HUDEP-2 (cell line): ENCODE data around the gene KRT15.

Source experiments
- DNase-seq, 76 experiments: peaks; one replicate each; lab custom pipeline; 2025; ENCODE audit not compliant: unreplicated experiment in 76 of 76; lab: John Stamatoyannopoulos, UW

KRT15 gene

GRCh38 chr17:41505809-41506767, 12.6 kb downstream of the KRT15 start:
- DNase-seq: peak in 4 of 76 experiments; percentile 3 to 40 (median 22)

GRCh38 chr17:41505007-41505808, 13.5 kb downstream of the KRT15 start, which contains the start of gene KRT13:
Gene KRT13, minus strand, starts transcription at chr17:41505612. Its CDS starts 62 bp downstream, at chr17:41505550.
- peak in 11 of 76 experiments; percentile 7 to 49 (median 29) for DNase-seq

GRCh38 chr17:41504246-41504977, 14.3 kb downstream of the KRT15 start:
- peak in 1 of 76 experiments; percentile 18 for DNase-seq

GRCh38 chr17:41503202-41503601, 15.5 kb downstream of the KRT15 start:
- no peak for DNase-seq

- peak in 71 of 76 experiments; percentile 11 to 85 (median 53) for DNase-seq
These were observed 18.4 kb downstream of the KRT15 start for GRCh38 chr17:41500131-41500911.

- no peak for DNase-seq
These were observed 19.0 kb downstream of the KRT15 start for GRCh38 chr17:41499714-41500113.

GRCh38 chr17:41498276-41498675, 20.4 kb downstream of the KRT15 start:
- DNase-seq: no peak

GRCh38 chr17:41496803-41497484, 21.7 kb downstream of the KRT15 start:
- peak in 73 of 76 experiments; percentile 29 to 92 (median 79) for DNase-seq

GRCh38 chr17:41494524-41494923, 24.2 kb downstream of the KRT15 start:
- DNase-seq: no peak

GRCh38 chr17:41492771-41493170, 25.9 kb downstream of the KRT15 start:
- DNase-seq: no peak

- no peak for DNase-seq
These were observed 26.3 kb downstream of the KRT15 start for GRCh38 chr17:41492351-41492750.

- no peak for DNase-seq
These were observed 27.2 kb downstream of the KRT15 start for GRCh38 chr17:41491476-41491875.

- no peak for DNase-seq
These were observed 28.4 kb downstream of the KRT15 start for GRCh38 chr17:41490000-41490990.

GRCh38 chr17:41489531-41489930, 29.2 kb downstream of the KRT15 start, which contains the start of gene KRT36:
Gene KRT36, minus strand, starts transcription at chr17:41489910. Its CDS starts 46 bp downstream, at chr17:41489864.
- DNase-seq: no peak

- peak in 55 of 76 experiments; percentile 5 to 72 (median 41) for DNase-seq
These were observed 31.7 kb downstream of the KRT15 start for GRCh38 chr17:41486809-41487530.

GRCh38 chr17:41486316-41486715, 32.4 kb downstream of the KRT15 start:
- DNase-seq: no peak
